HG03159 (cell line): Measurements from ENCODE around the gene AGAP1.
"Not testable (repeated sequence)": the region's sequence is repeated elsewhere in the genome, so short reads cannot be mapped to it uniquely, and the experiment has no call there.

Experiments
- ATAC-seq: cut with Tn5 transposase; IDR thresholded peaks from one replicate; pipeline ENCODE4 v1.9.1; 2021; ENCODE audit warnings: mild to moderate bottlenecking, moderate library complexity; ENCODE audit not compliant: unreplicated experiment

Gene AGAP1

GRCh38 chr2:235926229-235926628 is 432.4 kb downstream of the AGAP1 start:
- no peak for ATAC-seq

- no peak for ATAC-seq
Measured at GRCh38 chr2:235928751-235929370, 435.0 kb downstream of the AGAP1 start.

- ATAC-seq = no peak
Measured at GRCh38 chr2:235930701-235931100, 436.9 kb downstream of the AGAP1 start.

GRCh38 chr2:235931676-235932075 is 437.8 kb downstream of the AGAP1 start:
- ATAC-seq = no peak

- ATAC-seq = no peak
Measured at GRCh38 chr2:235934059-235934773, 440.4 kb downstream of the AGAP1 start.

GRCh38 chr2:235934774-235935484 is 441.1 kb downstream of the AGAP1 start:
- no peak for ATAC-seq

GRCh38 chr2:235935773-235936172 is 441.9 kb downstream of the AGAP1 start:
- no peak for ATAC-seq

- ATAC-seq = no peak
Measured at GRCh38 chr2:235936493-235936892, 442.6 kb downstream of the AGAP1 start.

GRCh38 chr2:235937087-235937486 is 443.2 kb downstream of the AGAP1 start:
- no peak for ATAC-seq

- ATAC-seq = no peak
Measured at GRCh38 chr2:235937526-235937925, 443.7 kb downstream of the AGAP1 start.

GRCh38 chr2:235937936-235938335 is 444.1 kb downstream of the AGAP1 start:
- ATAC-seq = no peak

- no peak for ATAC-seq
Measured at GRCh38 chr2:235938611-235939010, 444.8 kb downstream of the AGAP1 start.

GRCh38 chr2:235939471-235939870 is 445.6 kb downstream of the AGAP1 start:
- no peak for ATAC-seq

GRCh38 chr2:235940330-235940729 is 446.5 kb downstream of the AGAP1 start:
- ATAC-seq = no peak

GRCh38 chr2:235944591-235944990 is 450.7 kb downstream of the AGAP1 start:
- no peak for ATAC-seq

GRCh38 chr2:235945608-235946140 is 451.8 kb downstream of the AGAP1 start:
- ATAC-seq = no peak

GRCh38 chr2:235946590-235946989 is 452.7 kb downstream of the AGAP1 start:
- no peak for ATAC-seq

- ATAC-seq = not testable (repeated sequence)
Measured at GRCh38 chr2:235947055-235947454, 453.2 kb downstream of the AGAP1 start.

- no peak for ATAC-seq
Measured at GRCh38 chr2:235949567-235950472, 456.0 kb downstream of the AGAP1 start.

- ATAC-seq = no peak
Measured at GRCh38 chr2:235950473-235950809, 456.6 kb downstream of the AGAP1 start.

GRCh38 chr2:235951493-235951892 is 457.6 kb downstream of the AGAP1 start:
- ATAC-seq = no peak
